ENCODE results near the gene AFAP1.

The AFAP1 gene

DNA sequence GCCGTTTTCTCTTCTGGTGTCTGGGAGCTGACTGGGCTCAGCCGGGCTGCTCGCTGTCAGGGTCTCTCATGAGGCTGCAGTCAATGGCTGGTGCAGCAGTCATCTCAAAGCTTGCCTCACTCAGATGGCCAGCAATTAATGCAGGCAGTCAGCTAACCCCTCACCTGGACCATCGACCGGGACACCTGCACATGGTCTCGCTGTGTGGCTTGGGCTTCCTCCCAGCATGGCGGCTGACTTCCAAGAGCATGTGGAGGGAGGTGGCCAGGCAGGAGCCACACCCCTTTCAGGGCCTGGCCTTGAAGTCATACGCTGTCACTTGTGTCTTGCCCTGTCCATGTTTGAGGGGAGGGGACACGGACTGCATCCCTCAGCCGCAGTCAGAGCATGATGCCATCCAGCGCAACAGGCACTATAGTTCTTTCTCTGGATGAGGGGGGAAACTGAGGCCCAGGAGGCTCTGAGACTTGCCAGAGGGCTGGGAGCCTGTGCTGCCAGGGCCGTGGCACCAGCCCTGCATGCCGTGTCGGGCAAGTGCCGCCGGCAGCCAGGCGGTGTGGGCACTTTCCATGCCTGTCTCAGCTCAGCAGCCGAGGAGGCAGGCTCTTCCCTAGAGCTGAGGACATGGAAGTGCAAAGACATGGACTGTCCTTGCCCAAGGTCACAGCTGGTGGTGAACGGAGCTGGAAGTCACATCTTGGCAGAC is 201.8 kb downstream of the AFAP1 start:
- no peak for DNase-seq (ENCODE audit: low spot score)

DNA sequence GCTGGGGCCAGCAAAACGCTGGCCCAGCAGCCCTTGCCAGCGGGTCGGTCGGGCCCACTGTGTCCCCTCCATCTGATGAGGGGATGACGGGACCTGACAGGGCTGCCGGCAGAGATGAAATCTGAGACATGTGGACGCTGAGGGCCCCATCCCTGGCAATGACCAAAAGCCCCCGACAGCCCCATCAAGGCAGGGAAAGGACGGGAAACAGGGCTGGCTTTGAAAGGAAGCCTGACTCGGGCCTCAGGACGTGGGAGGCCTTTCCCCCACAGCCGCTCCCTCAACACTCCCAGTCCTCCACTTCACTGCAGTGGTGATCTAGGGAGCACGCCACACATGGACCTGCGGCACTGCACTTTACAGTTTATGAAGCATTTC is 202.4 kb downstream of the AFAP1 start:
- DNase-seq (ENCODE audit: low spot score), result no peak

DNA sequence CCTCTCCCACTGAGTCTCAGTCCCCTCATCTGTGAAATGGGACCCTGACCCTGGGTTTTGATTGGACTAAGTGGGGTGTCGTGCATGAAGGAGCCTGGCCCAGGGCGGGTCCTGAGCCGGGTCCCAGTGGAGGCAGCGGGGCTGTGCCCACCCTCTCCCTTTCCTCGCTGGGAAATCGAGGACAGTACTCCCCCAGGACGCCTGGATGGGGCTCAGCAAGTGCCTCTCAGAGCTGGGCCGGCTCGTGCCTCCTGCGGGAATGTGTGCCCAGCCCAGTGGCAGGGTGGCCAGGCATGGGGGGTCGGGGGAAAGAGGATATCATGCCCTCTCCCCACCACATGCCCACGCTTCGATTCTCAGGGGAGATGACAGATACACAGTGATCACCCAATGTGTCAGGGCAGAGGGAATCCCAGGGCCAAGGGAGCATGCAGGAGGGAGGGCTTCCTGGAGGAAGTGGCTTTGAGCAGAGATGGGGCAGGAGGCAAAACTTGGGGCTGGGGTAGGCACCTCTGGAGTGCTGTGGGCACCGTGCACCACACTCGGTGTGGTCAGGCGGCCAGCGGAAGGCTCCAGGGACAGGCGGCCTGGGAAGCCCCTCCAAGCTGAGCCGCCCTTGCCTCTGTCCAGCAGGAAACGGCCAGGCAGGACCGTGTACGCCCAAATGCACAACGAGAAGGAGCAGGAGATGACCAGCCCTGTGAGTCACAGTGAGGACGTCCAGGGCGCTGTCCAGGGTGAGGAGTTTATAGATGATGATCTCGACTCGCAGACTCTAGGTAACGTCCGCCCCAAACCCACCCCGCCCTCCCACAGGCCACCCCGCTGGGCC is 203.0 kb downstream of the AFAP1 start:
- DNase-seq (ENCODE audit: low spot score), result peak; percentile 40

DNA sequence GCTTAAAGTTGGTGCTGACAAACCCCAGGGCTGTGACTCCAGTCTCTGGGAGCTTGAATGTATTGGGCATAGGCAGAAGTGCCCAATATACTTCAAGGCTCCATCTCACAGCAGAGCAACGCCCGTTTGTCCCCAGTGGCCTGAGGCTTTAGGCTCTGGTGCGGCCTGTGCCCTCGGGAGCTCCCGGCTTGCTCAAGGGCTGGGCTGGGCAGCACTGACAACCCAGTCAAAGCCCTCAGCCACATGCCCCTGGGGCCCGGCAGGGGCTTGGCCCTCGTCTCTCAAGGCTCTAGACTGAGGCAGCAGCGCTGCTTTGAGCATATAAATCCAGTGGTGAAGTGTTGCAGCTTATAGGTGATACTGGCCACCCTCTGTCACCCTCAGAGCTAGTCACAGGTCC is 203.7 kb downstream of the AFAP1 start:
- DNase-seq (ENCODE audit: low spot score), result no peak

DNA sequence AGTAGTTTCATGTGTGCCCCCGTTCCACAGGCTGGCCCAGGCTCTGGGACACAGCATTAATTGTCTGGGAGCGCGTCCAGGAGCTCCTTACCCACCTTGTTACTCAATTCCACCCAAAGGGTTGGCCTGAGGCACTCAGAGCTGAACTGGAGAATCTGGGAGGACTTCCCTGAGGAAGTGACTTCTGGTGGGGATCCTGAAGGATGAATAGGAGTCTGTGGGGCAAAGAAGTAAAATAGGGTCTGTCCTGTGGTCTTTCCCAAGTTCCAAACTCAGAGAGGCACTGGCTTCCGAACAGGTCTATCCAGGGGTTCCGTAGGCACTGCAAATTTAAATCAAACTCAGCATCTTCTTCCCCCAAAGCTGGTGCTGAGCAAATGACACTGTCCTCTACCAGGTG is 204.3 kb downstream of the AFAP1 start:
- no peak for DNase-seq (ENCODE audit: low spot score)

DNA sequence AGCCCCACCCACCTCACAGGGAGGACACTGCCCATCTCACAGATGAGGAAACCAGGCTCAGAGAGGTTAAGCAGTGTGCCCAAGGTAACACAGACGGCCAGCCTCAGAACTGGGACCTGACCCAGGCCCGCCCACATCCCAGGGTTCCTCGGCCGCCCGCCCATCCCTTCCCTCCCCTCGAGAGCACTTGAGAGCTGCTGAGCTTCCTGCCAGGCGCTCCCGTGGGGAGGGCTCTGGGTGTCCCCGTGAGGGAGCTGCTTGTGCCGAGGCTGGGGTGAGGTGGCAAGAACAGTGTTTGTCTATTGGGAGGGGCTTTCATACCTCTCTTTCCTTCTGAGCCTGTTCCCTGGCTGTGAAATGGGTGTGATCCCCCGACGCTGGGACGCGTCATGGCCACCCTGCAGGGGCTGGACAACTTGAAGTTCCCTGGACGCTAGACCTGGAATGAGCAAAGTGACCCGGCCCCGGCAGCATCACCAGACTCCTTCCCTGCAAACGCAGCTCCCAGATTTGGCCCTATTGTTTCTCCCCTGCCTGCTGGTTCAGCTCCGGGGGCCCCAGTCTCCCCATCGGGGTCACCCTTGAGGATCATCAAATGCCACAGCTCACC is 204.9 kb downstream of the AFAP1 start:
- DNase-seq (ENCODE audit: low spot score), result no peak

DNA sequence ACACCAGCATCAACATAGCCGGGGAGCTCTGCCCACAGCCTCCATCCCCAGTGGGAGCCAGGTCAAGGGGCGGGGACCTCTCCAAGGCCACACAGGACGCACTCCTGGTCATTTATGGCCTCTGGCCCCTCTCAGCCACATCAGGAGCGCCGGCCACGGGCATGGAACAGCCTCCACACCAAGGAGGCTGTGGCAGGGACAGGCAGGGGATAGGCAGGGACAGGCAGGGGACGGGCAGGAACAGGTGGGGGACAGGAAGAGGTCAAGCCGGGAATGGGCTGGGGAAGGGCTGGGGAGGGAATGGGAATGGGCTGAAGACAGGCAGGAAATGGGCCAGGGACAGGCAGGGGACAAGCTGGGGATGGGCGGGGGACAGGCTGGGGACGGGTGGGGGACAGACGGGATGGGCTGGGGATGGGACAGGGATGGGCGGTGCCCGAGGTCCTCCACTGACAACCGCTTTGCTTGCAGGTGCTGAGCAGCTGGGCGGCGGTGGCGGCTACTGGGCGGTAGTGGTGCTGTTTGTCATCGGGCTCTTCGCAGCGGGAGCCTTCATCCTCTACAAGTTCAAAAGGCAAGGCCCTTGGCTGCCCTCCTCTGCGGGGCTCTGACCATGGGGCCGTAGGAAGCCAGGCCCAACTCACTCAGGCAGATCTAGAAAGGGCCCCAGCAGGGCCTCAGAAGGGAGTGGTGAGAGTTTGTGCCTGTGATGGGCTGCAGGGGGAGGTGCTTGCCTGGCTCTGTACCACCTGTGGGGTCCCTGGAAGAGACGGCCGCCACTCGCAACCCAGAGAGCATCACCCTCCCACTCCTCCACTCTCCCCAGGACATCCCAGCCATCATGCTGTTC is 205.6 kb downstream of the AFAP1 start:
- DNase-seq (ENCODE audit: low spot score), result no peak

DNA sequence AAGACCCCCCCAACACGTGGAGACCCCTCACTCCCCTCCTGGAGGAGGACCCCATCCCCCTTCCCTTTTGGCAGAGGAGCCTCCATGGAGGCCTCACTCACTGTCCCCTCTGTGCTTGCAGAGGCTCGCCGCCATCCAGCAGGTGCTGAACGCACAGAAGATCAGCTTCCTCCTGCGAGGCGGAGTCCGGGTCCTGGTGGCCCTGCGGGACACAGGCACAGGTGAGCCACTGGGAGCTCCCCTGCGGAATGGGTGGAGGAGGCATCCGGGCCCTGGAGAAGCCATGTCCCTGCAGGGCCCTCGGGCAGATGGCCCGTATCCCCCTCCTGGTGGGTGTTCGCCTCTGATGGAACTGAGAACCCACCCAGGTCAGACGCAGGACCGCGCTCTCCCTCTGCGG is 206.5 kb downstream of the AFAP1 start:
- DNase-seq (ENCODE audit: low spot score), result no peak

DNA sequence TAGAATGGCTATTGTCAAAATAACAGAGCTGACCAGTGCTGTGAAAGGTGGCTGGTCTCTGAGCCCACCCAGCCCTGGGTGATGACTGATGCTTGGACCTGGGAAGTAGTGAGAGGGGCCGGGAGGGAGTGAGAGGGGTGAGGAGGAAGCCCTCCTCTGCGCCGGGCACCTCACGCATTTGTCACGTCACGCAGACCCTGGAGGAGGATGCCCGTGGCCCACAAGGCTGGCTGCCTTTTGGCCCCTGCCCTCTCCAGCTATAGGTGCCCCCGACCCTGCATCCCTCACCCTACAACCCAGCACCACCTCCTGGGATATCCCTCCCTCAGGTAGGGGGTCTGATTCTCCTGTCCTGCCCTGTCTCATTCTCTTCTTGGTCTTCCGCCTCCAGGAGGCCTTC is 207.4 kb downstream of the AFAP1 start:
- DNase-seq (ENCODE audit: low spot score), result no peak

DNA sequence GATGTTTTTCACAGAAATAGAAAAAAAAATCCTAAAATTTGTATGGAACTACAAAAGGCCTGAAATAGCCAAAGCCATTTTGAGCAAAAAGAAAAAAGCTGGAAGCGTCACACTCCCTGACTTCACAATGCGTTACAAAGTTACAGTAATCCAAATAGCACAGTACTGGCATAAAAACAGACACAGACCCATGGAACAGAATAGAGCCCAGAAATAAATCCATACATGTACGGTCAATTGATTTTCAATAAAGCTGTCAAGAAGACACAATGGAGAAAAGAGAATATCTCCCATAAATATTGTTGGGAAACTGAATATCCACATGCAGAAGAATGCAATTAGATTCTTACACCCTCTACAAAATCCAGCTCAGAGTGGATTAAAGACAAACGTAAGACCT is 208.2 kb downstream of the AFAP1 start:
- no peak for DNase-seq (ENCODE audit: low spot score)

DNA sequence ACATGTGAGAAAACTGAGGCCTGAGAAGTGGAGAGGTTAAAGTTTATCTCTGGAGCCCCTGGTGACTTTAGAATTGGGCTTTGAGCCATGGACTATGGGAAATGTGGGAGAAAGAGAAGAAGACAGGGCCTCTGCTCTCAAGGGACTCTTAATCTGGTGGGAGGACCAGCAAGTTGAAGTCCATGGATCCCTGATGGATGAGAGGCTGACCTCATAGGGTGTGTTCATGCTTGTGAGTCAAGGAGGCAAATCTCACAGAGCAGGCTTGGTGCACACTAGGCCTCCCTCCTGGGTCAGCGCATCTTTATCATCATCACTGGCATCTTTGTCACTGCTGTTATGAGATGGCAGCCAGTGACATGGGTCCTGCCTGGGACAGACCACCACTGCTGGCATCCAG is 211.9 kb downstream of the AFAP1 start:
- DNase-seq (ENCODE audit: low spot score), result peak; percentile 43

DNA sequence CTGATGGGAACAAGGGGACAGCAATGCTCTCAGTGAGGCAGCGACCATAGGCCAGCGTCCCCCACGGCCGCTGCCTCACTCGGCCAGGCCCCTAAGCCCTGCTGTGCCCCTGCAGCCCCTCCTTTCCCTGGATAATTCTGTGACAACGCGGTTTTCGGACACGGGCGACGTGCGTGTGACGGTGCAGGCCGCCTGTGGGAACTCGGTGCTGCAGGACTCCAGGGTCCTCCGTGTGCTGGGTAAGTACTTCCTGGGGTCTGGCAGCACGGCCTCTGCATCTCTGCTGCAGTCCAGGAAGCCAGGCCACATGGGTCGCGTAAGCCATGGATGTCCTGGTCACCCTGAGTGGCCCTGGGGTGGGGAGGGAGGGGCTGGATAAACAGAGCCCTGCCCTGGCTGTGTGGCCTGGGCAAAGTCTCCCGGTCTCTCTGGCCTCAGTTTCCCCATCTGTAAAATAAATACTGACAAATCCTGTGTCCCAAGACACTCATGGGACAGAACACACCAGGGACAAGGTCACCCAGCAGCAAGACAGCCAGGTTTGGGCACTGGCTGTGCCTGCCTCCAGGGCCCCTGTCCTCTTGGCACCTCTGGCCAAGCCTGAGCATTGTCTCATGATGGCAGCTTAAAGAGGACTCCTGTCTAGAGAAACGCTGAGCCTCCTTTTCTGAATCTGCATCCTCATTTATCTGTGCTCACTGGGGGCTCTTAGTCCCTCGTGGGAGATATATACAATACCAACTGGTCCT is 212.8 kb downstream of the AFAP1 start:
- DNase-seq (ENCODE audit: low spot score), result no peak

DNA sequence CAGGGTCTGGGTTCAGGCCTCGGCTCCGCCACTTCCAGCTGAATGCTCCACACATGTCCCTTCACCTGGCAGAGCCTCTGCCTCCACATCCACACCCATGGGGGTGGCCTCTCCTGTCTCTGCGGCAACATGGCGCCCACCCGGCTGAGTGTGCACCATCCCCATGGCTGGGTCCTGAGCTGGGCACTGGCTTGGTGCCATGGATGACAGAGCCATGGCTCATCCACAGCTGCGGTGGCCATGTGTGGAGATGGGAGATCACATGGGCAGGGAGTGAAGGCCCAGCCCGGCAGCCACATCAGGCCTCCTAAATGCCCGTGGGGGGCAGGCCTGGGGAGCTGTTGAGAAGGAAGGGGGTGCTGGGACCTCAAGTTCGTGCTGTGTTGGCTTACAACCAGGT is 213.7 kb downstream of the AFAP1 start:
- peak; percentile 51 for DNase-seq (ENCODE audit: low spot score)

DNA sequence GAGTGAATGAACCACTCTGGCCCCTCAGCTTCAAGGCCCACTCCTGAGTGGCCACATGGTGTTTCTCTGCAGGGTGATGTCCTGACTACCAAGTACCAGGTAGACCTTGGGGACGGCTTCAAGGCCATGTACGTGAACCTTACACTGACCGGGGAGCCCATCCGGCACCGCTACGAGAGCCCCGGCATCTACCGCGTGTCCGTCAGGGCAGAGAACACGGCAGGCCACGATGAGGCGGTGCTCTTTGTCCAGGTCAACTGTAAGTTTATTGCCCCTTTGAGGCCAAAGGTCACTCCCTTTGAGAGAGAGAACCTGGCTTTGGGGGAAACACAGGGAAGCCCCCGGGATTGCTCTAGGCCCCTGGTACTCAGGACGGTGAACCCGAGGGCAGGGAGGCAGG is 216.0 kb downstream of the AFAP1 start:
- DNase-seq (ENCODE audit: low spot score), result no peak

DNA sequence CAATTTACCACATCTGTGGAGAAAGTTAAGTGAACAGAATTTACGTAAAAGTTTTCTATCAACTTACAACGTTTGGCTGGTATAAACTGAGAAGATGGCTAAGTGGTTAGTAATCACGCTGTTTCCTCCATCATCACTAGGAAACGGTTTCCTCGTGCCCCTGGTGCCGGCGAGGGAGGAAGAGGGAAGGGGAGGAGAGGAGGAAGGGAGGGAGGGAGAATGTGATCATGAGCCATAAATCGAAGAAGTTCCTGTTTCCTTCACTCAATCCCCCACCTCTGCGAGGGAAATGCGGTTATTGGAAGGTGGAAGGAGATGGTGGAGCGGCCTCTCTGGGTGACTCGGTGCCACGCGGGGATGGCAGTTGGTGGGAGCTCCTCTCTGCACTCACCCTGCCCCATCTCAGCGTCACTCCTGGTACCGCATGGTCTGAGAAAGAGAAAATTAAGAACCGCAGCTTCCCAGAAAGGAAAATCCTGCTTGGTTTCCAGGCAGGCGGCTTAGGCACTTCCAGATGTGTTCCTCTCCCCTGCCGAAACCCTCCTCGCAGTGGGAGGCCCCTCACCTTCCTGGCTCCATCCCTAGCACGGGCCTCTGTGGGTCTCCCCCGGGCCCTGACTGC is 216.8 kb downstream of the AFAP1 start:
- DNase-seq (ENCODE audit: low spot score), result no peak

DNA sequence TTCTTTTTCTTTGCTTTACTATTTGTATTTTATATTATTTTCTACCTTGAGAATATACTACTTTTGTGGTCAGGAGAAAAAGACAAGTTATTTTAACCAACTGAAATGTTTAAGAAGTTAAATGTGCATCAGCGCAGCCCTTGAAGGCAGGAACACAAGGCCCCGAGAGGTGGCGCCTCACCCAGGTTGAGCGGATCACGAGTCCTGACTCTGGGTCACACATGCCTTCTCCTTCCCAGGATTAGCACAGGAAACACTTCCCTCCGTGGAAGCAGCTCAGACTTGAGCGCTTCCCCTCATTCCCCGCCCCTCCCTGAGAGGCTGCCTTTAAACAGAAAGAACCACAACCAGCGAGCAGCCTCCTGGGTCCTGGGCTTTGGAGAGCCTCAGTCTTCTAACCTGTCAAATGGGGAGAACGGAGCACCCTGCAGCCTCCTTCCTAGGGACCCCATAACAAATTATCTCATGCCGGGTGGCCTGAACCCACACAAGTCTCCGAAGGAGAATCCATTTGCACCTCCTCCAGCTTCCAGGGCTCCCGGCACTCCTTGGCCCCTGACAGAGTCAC is 217.6 kb downstream of the AFAP1 start:
- no peak for DNase-seq (ENCODE audit: low spot score)

DNA sequence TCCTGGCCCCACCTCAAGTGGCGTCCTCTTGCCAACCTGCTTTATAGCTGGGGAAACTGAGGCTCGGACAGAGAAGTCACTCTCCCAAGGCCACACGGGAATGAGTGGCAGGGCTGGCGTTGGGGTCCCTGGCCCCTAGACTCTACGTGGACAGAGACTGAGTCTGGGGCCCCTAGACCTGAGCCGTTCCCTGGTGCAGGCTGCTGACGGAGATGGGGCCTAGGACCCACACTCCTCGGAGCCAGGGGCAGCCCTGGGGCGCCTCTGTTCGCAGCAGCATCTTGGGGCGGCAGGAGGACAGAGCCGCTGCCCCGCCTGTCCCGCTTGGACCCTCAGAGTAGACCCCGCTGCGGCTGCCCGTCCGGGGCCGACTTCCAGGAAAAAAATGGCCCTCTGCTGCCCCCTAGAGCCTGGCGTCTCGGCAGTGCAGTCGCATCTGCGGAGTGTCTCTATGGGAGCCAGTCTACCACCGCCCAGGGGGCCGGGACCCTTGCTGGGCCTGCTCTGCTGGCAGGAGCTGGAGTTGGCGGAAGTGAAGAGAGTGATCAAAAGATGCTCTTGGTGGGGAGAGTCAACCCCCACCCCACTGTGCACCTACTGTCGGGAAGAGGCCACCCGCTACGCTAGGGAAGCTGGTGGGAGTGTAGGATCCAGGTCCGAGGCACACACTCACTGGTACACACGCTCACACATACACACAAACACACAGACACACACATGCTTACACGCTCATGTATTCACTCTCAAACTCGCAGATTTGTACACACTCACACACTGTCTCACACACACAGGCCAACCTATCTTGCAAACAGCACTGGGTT is 220.1 kb downstream of the AFAP1 start:
- peak; percentile 89 for DNase-seq (ENCODE audit: low spot score)

DNA sequence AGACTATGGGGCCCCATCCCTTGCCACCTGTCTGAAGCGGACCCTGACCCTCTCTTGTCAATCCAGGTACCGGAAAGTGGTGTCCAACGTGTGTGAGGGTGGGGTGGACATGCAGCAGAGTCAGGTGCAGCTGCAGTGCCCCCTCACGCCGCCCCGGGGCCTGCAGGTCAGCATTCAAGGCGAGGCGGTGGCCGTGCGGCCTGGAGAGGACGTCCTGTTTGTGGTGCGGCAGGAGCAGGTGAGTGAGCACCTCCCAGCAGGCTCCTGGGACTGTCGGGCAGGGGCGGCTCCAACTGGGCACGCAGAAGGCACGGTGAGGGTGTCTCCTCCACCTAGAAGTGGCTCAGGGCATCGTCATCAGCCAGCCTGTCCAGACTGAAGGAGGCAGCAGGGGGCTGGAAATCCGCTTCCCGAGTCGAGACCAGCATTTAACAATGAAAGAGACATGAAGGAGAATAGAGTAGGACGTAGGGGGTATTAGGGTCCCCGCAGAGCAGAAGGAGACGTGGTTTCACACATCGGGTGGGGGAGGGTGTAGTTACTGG is 221.6 kb downstream of the AFAP1 start:
- no peak for DNase-seq (ENCODE audit: low spot score)

DNA sequence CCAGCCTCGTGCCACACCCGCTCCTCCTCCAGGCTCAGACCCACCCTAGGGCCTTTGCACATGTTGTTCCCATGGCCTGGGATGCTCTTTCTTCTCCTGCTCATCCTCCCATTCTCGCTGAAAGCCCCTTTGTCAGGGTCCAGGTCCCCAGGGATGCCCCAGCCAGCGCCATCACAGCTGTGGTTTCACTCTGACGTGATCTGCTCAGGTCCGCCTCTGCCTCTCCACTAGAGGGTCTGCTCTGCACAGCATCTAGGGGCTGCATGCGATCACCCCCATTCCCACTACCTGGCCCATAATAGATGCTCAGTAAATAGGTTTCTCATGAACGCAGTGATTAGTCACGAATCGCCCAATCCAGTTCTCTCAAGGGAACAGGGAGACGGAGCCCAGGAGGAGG is 222.5 kb downstream of the AFAP1 start:
- DNase-seq (ENCODE audit: low spot score), result no peak
